HCT116 (cell line): ENCODE measurements around the gene NRP1. TPM values are rescaled to one million over a fixed set of nuclear protein-coding genes. Genes with fewer than 3 reads are reported as not detected.
"Not testable (repeated sequence)": the region's sequence is repeated elsewhere in the genome, so short reads cannot be mapped to it uniquely, and the experiment has no call there.

Source experiments
- ATAC-seq: fragments of 200-7000 bp; cut with Tn5 transposase; 2 replicates; pipeline ENCODE4 v1.9.1; 2020; ENCODE audit warnings: mild to moderate bottlenecking, moderate library complexity
- BruUV-seq: library from RNA; stranded (reverse); fragments of 400-500 nt; replicated peaks from 2 replicates; lab custom pipeline; 2021; lab: Mats Ljungman, UMichigan
- CTCF ChIA-PET: fragments of 300-600 bp; sonication (Branson Sonifier 250); formaldehyde crosslinking; loops from one replicate; lab custom pipeline; 2021; ENCODE audit warnings: antibody characterized with exemption; lab: Charles Lee
- POLR2A ChIA-PET: fragments of 300-600, 350-600 bp; sonication (Branson Sonifier 250); formaldehyde crosslinking; loops from one replicate; lab custom pipeline; 2021; ENCODE audit warnings: antibody characterized with exemption; lab: Charles Lee
- RAD21 ChIA-PET, 2 experiments: fragments of 300-600 bp; sonication (Branson Sonifier 250); formaldehyde crosslinking; loops; one replicate each; lab custom pipeline; 2023; ENCODE audit warnings: low total read pairs in 2 of 2; ENCODE audit not compliant: uncharacterized antibody in 2 of 2, unreplicated experiment in 2 of 2, low non-redundant PET in 1 of 2; lab: Charles Lee
- DNase-seq: peaks from one replicate; pipeline ENCODE4 v3.0.0-alpha.2; 2010; ENCODE audit warnings: low read depth, low spot score
- H2AFZ ChIP-seq: fragments of 200-600 bp; shearing (Covaris generic), sonication (generic); 2 replicates; pipeline ENCODE4 v1.6.1; 2017; ENCODE audit warnings: low read depth, mixed run types, mixed read lengths, antibody characterized with exemption, low read length; ENCODE audit not compliant: poor library complexity, severe bottlenecking
- H3K27ac ChIP-seq: 2 replicates; pipeline ENCODE4 v1.5.1; 2012; ENCODE audit warnings: low read depth, low read length
- H3K27me3 ChIP-seq: fragments of 200-600 bp; sonication (generic); 2 replicates; pipeline ENCODE4 v1.6.1; 2016; ENCODE audit warnings: mixed run types, low read length, mixed read lengths; ENCODE audit not compliant: insufficient read depth
- H3K36me3 ChIP-seq, 2 experiments: fragments of 200-500 bp in 1 of 2; fragments of 200-600 bp in 1 of 2; sonication (Bioruptor generic) in 1 of 2; sonication (generic) in 1 of 2; 2 replicates each; pipeline versions ENCODE4 v1.5.1 to v1.6.1; 2014 to 2016; ENCODE audit warnings: low read length in 2 of 2, inconsistent platforms in 1 of 2, mixed read lengths in 1 of 2, mixed run types in 1 of 2; ENCODE audit not compliant: insufficient read depth in 2 of 2, control insufficient read depth in 1 of 2
- H3K4me1 ChIP-seq, 2 experiments: fragments of 200-600 bp in 1 of 2; sonication (generic) in 1 of 2; 2 replicates each; pipeline versions ENCODE4 v1.5.1 to v1.6.1; 2012 to 2017; ENCODE audit warnings: low read length in 2 of 2, inconsistent platforms in 1 of 2, mild to moderate bottlenecking in 1 of 2, mixed read lengths in 1 of 2, mixed run types in 1 of 2, moderate library complexity in 1 of 2; ENCODE audit not compliant: insufficient read depth in 2 of 2, control insufficient read depth in 1 of 2
- H3K4me2 ChIP-seq: fragments of 200-600 bp; sonication (generic); 2 replicates; pipeline ENCODE4 v1.6.1; 2017; ENCODE audit warnings: mixed run types, low read length, mixed read lengths
- H3K4me3 ChIP-seq, 2 experiments: fragments of 200-600 bp in 1 of 2; sonication (generic) in 1 of 2; replicated peaks in 1 of 2; 2 replicates each; pipeline ENCODE4 v1.5.1; 2011 to 2016; ENCODE audit warnings: low read length in 2 of 2, control low read depth in 1 of 2, low read depth in 1 of 2, mild to moderate bottlenecking in 1 of 2, mixed read lengths in 1 of 2, mixed run types in 1 of 2
- H3K79me2 ChIP-seq: fragments of 200-600 bp; sonication (generic); 2 replicates; pipeline ENCODE4 v1.6.1; 2017; ENCODE audit warnings: mild to moderate bottlenecking, mixed run types, low read length, moderate library complexity, mixed read lengths; ENCODE audit not compliant: insufficient read depth
- H3K9ac ChIP-seq: fragments of 200-600 bp; sonication (generic); 2 replicates; pipeline ENCODE4 v1.6.1; 2016; ENCODE audit warnings: low read length, mixed read lengths
- H3K9me2 ChIP-seq: fragments of 200-600 bp; sonication (generic), shearing (Covaris generic); 2 replicates; pipeline ENCODE4 v1.6.1; 2017; ENCODE audit warnings: mixed run types, mild to moderate bottlenecking, moderate library complexity; ENCODE audit not compliant: insufficient read depth
- H3K9me3 ChIP-seq, 2 experiments: fragments of 200-500 bp in 1 of 2; fragments of 200-600 bp in 1 of 2; sonication (Bioruptor generic) in 1 of 2; sonication (generic) in 1 of 2; 2 replicates each; pipeline ENCODE4 v1.6.1; 2014 to 2017; ENCODE audit warnings: low read length in 2 of 2, mixed read lengths in 2 of 2, inconsistent platforms in 1 of 2, low read depth in 1 of 2, mild to moderate bottlenecking in 1 of 2, mixed run types in 1 of 2, moderate library complexity in 1 of 2; ENCODE audit not compliant: control insufficient read depth in 1 of 2, insufficient read depth in 1 of 2
- H4K20me1 ChIP-seq: fragments of 200-600 bp; sonication (generic), shearing (Covaris generic); 2 replicates; pipeline ENCODE4 v1.6.1; 2017; ENCODE audit warnings: mixed run types, mild to moderate bottlenecking, moderate library complexity; ENCODE audit not compliant: insufficient read depth
- ATF3 ChIP-seq: IDR thresholded peaks from 2 replicates; pipeline ENCODE4 v1.6.1; 2012
- CEBPB ChIP-seq: IDR thresholded peaks from 2 replicates; pipeline ENCODE4 v1.6.1; 2012; ENCODE audit warnings: low read depth
- EZH2phosphoT487 ChIP-seq: fragments of 200-600 bp; IDR thresholded peaks from 2 replicates; pipeline ENCODE4 v1.6.1; 2018; ENCODE audit warnings: antibody characterized with exemption, borderline replicate concordance
- FOSL1 ChIP-seq: IDR thresholded peaks from 2 replicates; pipeline ENCODE4 v1.6.1; 2012; ENCODE audit warnings: low read depth
- POLR2A ChIP-seq: IDR thresholded peaks from 2 replicates; pipeline ENCODE4 v1.7.0; 2011; ENCODE audit warnings: borderline replicate concordance; ENCODE audit not compliant: insufficient read depth, insufficient read length; ENCODE audit errors: extremely low read depth
- TCF7L2 ChIP-seq: IDR thresholded peaks from 2 replicates; pipeline ENCODE4 v1.7.0; 2011; ENCODE audit warnings: borderline replicate concordance, inconsistent platforms; ENCODE audit not compliant: insufficient read depth, insufficient read length; ENCODE audit errors: extremely low read depth
- ZBTB33 ChIP-seq: IDR thresholded peaks from 2 replicates; pipeline ENCODE4 v1.6.1; 2011; ENCODE audit warnings: mild to moderate bottlenecking, low read length, moderate library complexity; ENCODE audit not compliant: insufficient replicate concordance; ENCODE audit errors: extremely low read depth
- ZNF274 ChIP-seq: fragments of 200-500 bp; sonication (Bioruptor generic); IDR thresholded peaks from 2 replicates; pipeline ENCODE4 v1.6.1; 2014; ENCODE audit warnings: mild to moderate bottlenecking, low read depth, low read length, inconsistent platforms
- intact Hi-C: fragments of 100-400 bp; cut with micrococcal nuclease; formaldehyde crosslinking; loops from 2 replicates; pipeline ENCODE4 v1.10.0; 2022
- total RNA-seq: library from RNA; stranded (reverse); gene quantifications from one replicate; pipeline ENCODE4 v1.2.1, GENCODE V29; 2021; ENCODE audit not compliant: unreplicated experiment
- TF ChIP-seq, protein P1 (sequence below): IDR thresholded peaks from 2 replicates; pipeline ENCODE4 v1.6.1; 2012; ENCODE audit warnings: low read depth

The NRP1 gene
- total RNA-seq, 1 experiment from 2014 or later, result 3.8 TPM

DNA sequence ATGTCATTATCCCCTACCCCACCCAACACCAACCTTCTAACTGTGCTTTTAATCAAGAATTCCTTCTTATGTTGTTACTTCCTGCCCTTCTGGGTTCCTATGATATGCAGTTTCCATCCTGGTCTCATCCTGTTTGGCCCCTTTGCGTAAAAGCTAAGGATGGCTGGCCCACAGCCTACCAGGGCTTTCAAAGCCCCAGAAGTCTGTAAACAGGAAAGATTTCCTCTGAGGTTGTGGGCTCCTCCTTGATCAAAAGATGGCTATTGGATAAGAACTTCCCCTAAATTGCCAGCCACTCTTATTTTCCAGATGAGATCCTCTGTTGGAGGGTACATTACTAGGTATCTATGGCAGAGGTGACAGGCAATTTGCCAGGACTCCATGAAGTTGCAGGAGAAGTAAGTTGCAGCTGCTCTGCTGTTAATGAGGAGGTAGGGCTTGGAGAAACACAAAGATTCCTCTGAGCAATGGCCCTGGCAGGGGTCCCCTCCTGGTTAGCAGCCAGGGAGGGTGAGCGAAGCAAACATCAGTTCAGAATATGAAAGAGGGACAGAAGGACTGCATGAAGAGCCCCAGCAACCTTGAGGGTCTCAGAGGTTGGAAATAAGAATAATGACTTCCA is 32.1 kb downstream of the NRP1 start (continued):
- no peak for TF ChIP-seq CEBPB
- TF ChIP-seq FOSL1, result no peak
- no peak for TF ChIP-seq POLR2A
- no peak for TF ChIP-seq TCF7L2
- TF ChIP-seq ZBTB33, result no peak

DNA sequence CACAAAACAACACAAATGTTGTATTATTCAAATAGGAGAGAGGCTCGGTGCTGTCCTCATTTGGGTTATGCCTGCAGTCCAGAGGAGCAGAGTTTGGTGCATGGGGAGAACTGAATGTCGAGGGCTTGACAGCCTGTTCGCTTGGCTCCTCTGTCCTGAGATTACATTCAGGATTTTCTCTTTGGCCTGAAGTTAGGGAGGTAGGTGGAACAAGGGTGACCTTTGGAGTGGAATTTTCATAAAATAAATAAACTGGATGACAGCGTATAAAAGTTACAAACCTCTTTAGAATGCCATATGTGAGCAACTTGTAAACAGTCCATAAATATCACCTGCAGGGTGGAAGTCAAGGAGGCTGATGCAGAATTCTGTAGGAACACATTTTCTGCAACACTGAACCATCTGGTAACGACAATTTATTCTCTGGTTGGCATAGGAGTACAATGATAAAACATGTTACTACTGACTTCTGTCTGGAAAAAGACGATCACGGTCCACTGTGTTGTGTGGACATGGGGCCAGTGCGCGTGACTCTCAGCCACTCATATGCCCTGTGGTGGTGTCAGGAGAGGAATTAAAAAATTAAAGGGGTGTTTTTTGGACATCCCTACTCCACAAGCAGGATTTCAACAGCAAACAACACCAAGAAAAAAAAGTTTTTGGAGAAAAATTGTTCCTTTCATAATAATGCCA is 33.2 kb downstream of the NRP1 start:
- intact Hi-C loops, result no loop called here
- Histone ChIP-seq H3K27ac (no peak overlapping the region), H4K20me1 (no peaks in the 10 kb centered on the region), H3K4me3 (no peak overlapping the region), H3K4me2 (no peak overlapping the region), H3K27me3 (no peaks in the 10 kb centered on the region), H3K79me2 (no peaks in the 10 kb centered on the region), H3K9ac (no peak overlapping the region), H3K36me3 (no peaks in the 10 kb centered on the region), H3K9me3 (no peaks in the 10 kb centered on the region), H2AFZ (no peak overlapping the region), H3K4me1 (no peaks in the 10 kb centered on the region), H3K9me2 (no peaks in the 10 kb centered on the region)
- ATAC-seq, result no peak
- DNase-seq, result no peak
- BruUV-seq, result no TSS peak
- RAD21 ChIA-PET, result no interaction called here
- CTCF ChIA-PET, result no interaction called here
- TF ChIP-seq, protein P1, sequence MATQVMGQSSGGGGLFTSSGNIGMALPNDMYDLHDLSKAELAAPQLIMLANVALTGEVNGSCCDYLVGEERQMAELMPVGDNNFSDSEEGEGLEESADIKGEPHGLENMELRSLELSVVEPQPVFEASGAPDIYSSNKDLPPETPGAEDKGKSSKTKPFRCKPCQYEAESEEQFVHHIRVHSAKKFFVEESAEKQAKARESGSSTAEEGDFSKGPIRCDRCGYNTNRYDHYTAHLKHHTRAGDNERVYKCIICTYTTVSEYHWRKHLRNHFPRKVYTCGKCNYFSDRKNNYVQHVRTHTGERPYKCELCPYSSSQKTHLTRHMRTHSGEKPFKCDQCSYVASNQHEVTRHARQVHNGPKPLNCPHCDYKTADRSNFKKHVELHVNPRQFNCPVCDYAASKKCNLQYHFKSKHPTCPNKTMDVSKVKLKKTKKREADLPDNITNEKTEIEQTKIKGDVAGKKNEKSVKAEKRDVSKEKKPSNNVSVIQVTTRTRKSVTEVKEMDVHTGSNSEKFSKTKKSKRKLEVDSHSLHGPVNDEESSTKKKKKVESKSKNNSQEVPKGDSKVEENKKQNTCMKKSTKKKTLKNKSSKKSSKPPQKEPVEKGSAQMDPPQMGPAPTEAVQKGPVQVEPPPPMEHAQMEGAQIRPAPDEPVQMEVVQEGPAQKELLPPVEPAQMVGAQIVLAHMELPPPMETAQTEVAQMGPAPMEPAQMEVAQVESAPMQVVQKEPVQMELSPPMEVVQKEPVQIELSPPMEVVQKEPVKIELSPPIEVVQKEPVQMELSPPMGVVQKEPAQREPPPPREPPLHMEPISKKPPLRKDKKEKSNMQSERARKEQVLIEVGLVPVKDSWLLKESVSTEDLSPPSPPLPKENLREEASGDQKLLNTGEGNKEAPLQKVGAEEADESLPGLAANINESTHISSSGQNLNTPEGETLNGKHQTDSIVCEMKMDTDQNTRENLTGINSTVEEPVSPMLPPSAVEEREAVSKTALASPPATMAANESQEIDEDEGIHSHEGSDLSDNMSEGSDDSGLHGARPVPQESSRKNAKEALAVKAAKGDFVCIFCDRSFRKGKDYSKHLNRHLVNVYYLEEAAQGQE, result no peak
- TF ChIP-seq ATF3 (no peak), ZNF274 (no peak), EZH2phosphoT487 (no peak)
- POLR2A ChIA-PET, result no interaction called here

- CTCF ChIA-PET, H3K4me2 ChIP-seq, POLR2A ChIA-PET, H3K9me3 ChIP-seq, H3K4me3 ChIP-seq, H2AFZ ChIP-seq, BruUV-seq, H3K27ac ChIP-seq, intact Hi-C loops, H3K79me2 ChIP-seq, H3K4me1 ChIP-seq, RAD21 ChIA-PET, DNase-seq, H4K20me1 ChIP-seq, H3K36me3 ChIP-seq, H3K9ac ChIP-seq, ATAC-seq, H3K27me3 ChIP-seq, H3K9me2 ChIP-seq: not testable (repeated sequence)
Observed at GRCh38 chr10:33300544-33300943, 33.9 kb downstream of the NRP1 start.
